ENCODE results near the gene GPR78.

DNA sequence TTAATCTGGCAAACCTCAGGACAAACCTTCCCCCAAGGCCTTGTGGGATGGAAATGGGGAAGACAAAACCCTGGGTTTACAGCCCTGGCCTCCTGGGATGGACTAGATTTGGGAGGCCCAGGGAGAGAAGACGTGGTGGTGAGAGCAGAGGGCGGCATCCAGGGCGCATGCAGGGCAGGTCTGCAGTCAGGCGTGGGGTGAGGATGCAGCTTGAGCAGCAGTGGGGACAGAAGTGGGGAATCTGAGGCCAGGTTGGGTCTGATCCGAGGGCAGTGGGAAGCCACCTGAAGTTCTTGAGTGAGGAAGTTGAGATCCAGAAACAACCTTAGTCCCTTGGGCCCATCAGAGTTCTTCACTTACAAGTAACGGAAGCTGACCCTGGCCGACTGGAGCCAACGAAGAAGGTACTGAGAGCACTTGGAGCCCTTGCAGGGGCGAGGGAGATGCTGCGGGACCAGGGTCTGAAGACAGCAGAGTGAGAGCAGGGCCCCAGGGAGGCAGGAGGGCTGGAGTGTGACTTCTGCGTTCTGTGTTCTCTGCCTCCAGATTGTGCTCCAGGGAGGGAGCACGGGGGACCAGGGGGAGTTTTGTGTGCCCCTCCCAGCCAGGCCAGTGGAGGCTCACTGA, 42.0 kb upstream of the GPR78 start:
- TF ChIP-seq, protein P1, sequence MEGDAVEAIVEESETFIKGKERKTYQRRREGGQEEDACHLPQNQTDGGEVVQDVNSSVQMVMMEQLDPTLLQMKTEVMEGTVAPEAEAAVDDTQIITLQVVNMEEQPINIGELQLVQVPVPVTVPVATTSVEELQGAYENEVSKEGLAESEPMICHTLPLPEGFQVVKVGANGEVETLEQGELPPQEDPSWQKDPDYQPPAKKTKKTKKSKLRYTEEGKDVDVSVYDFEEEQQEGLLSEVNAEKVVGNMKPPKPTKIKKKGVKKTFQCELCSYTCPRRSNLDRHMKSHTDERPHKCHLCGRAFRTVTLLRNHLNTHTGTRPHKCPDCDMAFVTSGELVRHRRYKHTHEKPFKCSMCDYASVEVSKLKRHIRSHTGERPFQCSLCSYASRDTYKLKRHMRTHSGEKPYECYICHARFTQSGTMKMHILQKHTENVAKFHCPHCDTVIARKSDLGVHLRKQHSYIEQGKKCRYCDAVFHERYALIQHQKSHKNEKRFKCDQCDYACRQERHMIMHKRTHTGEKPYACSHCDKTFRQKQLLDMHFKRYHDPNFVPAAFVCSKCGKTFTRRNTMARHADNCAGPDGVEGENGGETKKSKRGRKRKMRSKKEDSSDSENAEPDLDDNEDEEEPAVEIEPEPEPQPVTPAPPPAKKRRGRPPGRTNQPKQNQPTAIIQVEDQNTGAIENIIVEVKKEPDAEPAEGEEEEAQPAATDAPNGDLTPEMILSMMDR (IDR thresholded peaks at IDR 0.05; ENCODE audit: low read length) = no peak
- TF ChIP-seq EZH2 (IDR thresholded peaks at IDR 0.05; ENCODE audit: borderline replicate concordance, low read length) = no peak

Measured in OCI-LY1 (cell line).